Thoracic aorta (tissue), 2 donors: ENCODE measurements around the gene MAPKAPK3. TPM values are rescaled to one million over a fixed set of nuclear protein-coding genes. Genes with fewer than 3 reads are reported as not detected.

Experiments
- ATAC-seq: fragments of 150-250 bp; one replicate; pipeline ENCODE4 v1.8.0; 2017; ENCODE audit warnings: low read depth; ENCODE audit not compliant: insufficient number of reproducible peaks, low FRiP score
- DNase-seq: peaks from one replicate; pipeline ENCODE4 v3.0.0-alpha.2; 2020; ENCODE audit warnings: low spot score
- H3K27ac ChIP-seq, 2 donors: fragments of 200-600 bp; sonication (generic); 1 replicate in 1 of 2; 2 replicates in 1 of 2; pipeline ENCODE4 v1.5.1; 2016; ENCODE audit warnings: mild to moderate bottlenecking in 2 of 2, moderate library complexity in 2 of 2
- H3K27me3 ChIP-seq: fragments of 200-600 bp; sonication (generic); replicated peaks from 2 replicates; pipeline ENCODE4 v1.6.0; 2016; ENCODE audit warnings: mild to moderate bottlenecking; ENCODE audit not compliant: insufficient read depth
- H3K36me3 ChIP-seq: fragments of 200-600 bp; sonication (generic); one replicate; pipeline ENCODE4 v1.5.1; 2016
- H3K4me1 ChIP-seq, 2 donors: fragments of 200-600 bp; sonication (generic); 1 replicate in 1 of 2; 2 replicates in 1 of 2; pipeline versions ENCODE4 v1.5.1 to v1.6.0; 2016; ENCODE audit warnings: low read depth in 2 of 2, mild to moderate bottlenecking in 1 of 2; ENCODE audit not compliant: control insufficient read depth in 1 of 2
- H3K4me3 ChIP-seq: fragments of 200-600 bp; sonication (generic); 2 replicates; pipeline ENCODE4 v1.5.1; 2016; ENCODE audit warnings: mild to moderate bottlenecking
- H3K9me3 ChIP-seq: fragments of 200-600 bp; sonication (generic); 2 replicates; pipeline ENCODE4 v1.5.1; 2016
- CTCF ChIP-seq: fragments of 200-600 bp; sonication (generic); IDR thresholded peaks from one replicate; pipeline ENCODE4 v1.5.1; 2019; ENCODE audit warnings: antibody characterized with exemption
- total RNA-seq, 2 donors: library from RNA; depleted of rRNA; stranded (reverse); fragments of >200 nt; gene quantifications; one replicate each; pipeline versions ENCODE4 v1.1.0 to v1.2.3, GENCODE V29; 2016

MAPKAPK3 gene
- total RNA-seq, 2 donors from 2014 or later, result 20.6 to 31.1 TPM

GRCh38 chr3:50571486-50571885 lies 45.5 kb upstream of the MAPKAPK3 start:
- Histone ChIP-seq H3K4me1 (peaks cover 5 to 37% of the 10 kb centered on the region in 2 donors), H3K36me3 (no peaks in the 10 kb centered on the region), H3K27ac (no peak overlapping the region), H3K9me3 (no peaks in the 10 kb centered on the region), H3K4me3 (no peak overlapping the region), H3K27me3 (no peaks in the 10 kb centered on the region)
- ATAC-seq (no peak), DNase-seq (no peak)
- no peak for TF ChIP-seq CTCF

GRCh38 chr3:50572158-50572557 lies 44.8 kb upstream of the MAPKAPK3 start:
- Histone ChIP-seq H3K4me1 (peaks cover 0 to 31% of the 10 kb centered on the region in 2 donors), H3K36me3 (peaks cover 1% of the 10 kb centered on the region), H3K9me3 (no peaks in the 10 kb centered on the region), H3K27ac (no peak overlapping the region), H3K4me3 (no peak overlapping the region), H3K27me3 (no peaks in the 10 kb centered on the region)
- ATAC-seq, result no peak
- peak; percentile 92 for TF ChIP-seq CTCF
- DNase-seq, result no peak

- no peak overlapping the region for H3K27ac ChIP-seq
- no peak for DNase-seq
These were observed 44.1 kb upstream of the MAPKAPK3 start for GRCh38 chr3:50572801-50573371.

GRCh38 chr3:50573566-50574443 lies 43.1 kb upstream of the MAPKAPK3 start:
- Histone ChIP-seq H3K9me3 (no peaks in the 10 kb centered on the region), H3K4me3 (no peak overlapping the region), H3K27me3 (no peaks in the 10 kb centered on the region), H3K27ac (no peak overlapping the region), H3K36me3 (peaks cover 9% of the 10 kb centered on the region), H3K4me1 (peaks cover 0 to 22% of the 10 kb centered on the region in 2 donors)
- ATAC-seq (no peak), DNase-seq (no peak)
- TF ChIP-seq CTCF, result no peak

More at GRCh38 chr3:50572801-50573371, 44.1 kb upstream of the MAPKAPK3 start:
- no peak for ATAC-seq
- Histone ChIP-seq H3K9me3 (no peaks in the 10 kb centered on the region), H3K4me3 (no peak overlapping the region), H3K4me1 (peaks cover 0 to 29% of the 10 kb centered on the region in 2 donors), H3K36me3 (peaks cover 9% of the 10 kb centered on the region), H3K27me3 (no peaks in the 10 kb centered on the region)
- TF ChIP-seq CTCF, result no peak

- peaks cover 9% of the 10 kb centered on the region for H3K36me3 ChIP-seq
- H3K4me1 ChIP-seq, result peaks cover 0 to 22% of the 10 kb centered on the region in 2 donors
- no peak overlapping the region for H3K4me3 ChIP-seq
- no peaks in the 10 kb centered on the region for H3K27me3 ChIP-seq
- no peak for DNase-seq
- no peaks in the 10 kb centered on the region for H3K9me3 ChIP-seq
- no peak overlapping the region for H3K27ac ChIP-seq
- no peak for ATAC-seq
- TF ChIP-seq CTCF, result no peak
These were observed 42.5 kb upstream of the MAPKAPK3 start for GRCh38 chr3:50574444-50574831.
